NCI-H345 treated with DMSO at 0.1 percent for 48 hours (cell line): ENCODE data around the gene PPP1R16B.
"Not testable (repeated sequence)": the region's sequence is repeated elsewhere in the genome, so short reads cannot be mapped to it uniquely, and the experiment has no call there.

Source experiments
- DNase-seq: peaks from one replicate; lab custom pipeline; 2025; ENCODE audit not compliant: unreplicated experiment; lab: John Stamatoyannopoulos, UW

PPP1R16B gene

DNA sequence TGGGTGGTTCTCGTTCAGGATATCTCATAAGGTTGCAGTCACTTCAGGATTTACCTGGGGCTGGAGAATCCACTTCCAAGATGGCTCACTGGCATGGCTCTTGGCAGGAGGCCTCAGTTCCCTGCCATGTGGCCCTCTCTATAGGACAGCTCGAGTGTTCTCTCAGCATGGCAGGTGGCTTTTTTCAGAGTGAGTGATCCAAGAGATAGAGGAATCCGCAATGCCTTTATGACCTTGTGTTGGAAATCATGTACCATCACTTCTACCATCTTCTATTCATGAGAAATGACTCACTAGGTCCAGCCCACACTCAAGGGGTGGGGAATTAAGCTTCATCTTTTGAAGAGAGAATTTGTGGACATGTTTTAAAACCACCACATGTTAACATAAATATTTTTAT, 37.8 kb downstream of the PPP1R16B start:
- no peak for DNase-seq

DNA sequence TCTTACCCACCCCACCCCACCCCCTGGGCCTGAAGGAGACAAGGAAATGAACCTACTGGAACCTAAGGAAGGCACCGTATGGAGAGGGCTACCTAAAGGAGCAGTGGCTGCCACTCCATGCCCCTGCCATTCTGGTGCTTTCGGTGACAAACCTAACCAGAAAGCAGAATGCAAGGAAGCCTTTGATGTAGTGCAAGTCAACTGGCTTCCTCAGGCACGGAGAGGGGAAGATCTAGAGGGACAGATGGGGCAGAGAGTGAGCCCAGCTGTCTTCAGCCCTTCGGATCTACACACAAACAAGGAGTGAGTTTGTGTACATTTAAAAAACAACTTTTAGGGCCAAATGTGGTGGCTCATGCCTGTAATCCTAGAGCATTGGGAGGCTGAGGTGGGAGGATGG, 39.5 kb downstream of the PPP1R16B start:
- no peak for DNase-seq

DNA sequence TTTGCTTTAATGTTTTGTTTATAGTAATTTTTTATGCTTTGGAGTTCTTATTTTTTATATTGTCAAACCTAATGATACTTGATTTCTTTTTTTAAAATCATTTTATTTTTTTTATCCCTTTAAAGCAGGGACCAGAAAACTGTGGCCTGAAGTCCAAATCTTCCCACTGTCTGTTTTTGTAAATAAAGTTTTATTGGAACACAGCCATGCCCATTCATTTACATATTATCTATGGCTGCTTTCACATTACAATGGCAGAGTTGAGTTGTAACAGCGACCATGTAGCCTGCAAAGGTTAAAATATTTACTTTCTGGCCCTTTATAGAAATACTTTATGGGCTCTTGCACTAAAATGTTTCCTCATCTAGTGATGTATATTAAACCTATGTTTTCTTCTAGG, 42.3 kb downstream of the PPP1R16B start:
- DNase-seq = no peak

- DNase-seq = no peak
Observed at GRCh38 chr20:38853759-38854158, 48.3 kb downstream of the PPP1R16B start.

DNA sequence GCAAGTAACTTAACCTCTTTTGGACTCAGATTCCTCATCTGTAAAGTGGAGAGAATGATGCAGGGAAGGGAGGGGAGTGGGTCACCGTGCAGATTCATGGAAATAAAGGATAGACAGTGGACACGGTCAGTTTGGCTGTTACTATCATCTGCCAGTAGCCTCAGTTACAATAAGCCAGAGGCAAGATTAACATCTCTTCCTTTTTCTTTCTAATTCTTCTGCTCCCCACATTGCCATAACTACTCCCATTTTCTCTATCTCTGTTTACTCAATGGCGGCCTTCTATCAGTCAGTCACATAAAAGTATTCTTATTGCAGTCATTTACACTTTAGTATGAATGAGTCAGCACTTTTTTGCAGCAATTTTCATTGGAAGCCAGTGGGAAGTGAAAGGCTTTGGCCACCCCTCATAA, 49.2 kb downstream of the PPP1R16B start:
- DNase-seq = no peak

GRCh38 chr20:38855356-38855755, 49.9 kb downstream of the PPP1R16B start:
- DNase-seq = peak; percentile 96

DNA sequence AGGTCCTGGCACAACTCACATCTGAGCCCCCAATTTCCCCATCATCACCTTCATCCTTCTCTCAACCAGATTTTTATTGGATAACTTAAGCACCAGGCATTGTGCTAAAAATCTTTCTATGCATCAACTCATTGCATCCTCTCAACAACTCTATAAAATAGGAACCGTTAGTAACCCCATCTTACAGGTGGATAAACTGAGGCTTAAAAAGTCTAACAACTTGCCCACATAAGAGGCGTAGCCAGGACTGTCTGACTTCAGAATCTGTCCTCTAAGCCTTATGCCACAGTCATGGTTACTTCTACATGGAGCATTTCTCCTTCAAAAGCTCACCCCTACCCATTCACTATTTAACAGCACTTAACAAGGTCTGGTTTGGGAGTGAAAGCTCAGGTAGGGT, 51.1 kb downstream of the PPP1R16B start:
- DNase-seq = no peak

DNA sequence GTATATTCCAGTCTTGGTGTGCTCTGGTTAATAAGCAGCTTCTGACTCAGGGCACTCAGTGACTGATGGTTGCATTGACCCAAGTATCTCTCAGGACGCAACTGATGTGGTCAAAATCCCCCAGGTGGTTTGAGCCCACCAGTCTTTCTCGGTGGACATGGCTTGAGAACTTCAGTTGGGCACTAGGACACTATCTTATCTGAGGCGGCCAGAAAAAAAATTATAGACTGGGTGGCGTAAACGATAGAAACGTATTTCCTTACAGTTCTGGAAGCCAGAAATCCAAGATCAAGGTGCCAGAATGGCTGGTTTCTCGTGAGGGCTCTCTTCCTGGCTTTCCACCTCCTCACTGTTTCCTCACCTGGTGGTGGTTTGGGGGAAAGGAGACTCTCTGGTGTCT, 52.2 kb downstream of the PPP1R16B start:
- no peak for DNase-seq

- DNase-seq = no peak
Observed at GRCh38 chr20:38859070-38859690, 53.7 kb downstream of the PPP1R16B start.

DNA sequence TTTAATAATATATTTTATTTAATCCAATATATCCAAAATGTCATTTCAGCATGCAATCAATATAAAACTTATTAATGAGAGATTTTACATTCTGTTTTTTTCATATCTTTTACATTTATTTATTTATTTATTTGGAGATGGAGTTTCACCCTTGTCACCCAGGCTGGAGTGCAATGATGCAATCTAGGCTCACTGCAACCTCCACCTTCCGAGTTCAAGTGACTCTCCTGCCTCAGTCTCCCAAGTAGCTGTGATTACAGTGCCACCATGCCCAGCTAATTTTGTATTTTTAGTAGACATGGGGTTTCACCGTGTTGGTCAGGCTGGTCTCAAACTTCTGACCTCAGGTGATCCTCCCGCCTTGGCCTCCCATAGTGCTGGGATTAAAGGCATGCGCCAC, 54.4 kb downstream of the PPP1R16B start:
- DNase-seq = not testable (repeated sequence)

DNA sequence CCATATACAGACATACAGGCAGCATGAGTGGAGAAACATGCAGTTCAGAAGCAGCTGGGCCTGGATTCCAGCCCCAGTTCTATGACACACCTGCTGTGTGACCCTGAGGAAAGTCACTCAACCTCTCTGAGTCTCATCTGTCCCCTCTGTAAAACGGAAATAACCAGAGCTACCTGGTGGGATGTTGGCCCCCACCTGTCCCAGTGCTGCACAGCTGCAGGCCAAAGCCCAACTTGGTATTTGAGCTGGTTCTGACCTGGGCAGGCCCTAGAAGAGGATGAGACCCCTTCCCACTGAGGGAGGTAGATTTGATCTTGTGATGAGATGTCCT, 55.5 kb downstream of the PPP1R16B start:
- no peak for DNase-seq

DNA sequence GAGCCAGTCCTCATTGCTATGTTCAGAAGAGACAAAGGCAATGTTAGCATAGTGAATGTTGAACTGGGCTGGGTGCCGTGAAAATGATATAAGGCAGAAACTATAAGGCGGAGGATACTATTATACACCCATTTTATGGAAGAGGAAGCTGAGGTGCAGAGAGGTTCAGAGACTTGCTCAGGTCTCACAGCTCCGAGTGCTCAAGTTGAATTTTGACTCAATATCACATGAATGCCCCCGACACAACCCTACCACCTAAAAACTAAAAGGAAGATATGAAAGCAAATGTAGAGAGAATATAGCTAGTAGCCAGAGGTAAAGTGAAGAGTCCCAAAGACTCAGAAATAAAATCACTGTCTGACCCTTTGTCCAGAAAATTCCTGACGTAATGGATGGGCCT, 56.7 kb downstream of the PPP1R16B start:
- no peak for DNase-seq

DNA sequence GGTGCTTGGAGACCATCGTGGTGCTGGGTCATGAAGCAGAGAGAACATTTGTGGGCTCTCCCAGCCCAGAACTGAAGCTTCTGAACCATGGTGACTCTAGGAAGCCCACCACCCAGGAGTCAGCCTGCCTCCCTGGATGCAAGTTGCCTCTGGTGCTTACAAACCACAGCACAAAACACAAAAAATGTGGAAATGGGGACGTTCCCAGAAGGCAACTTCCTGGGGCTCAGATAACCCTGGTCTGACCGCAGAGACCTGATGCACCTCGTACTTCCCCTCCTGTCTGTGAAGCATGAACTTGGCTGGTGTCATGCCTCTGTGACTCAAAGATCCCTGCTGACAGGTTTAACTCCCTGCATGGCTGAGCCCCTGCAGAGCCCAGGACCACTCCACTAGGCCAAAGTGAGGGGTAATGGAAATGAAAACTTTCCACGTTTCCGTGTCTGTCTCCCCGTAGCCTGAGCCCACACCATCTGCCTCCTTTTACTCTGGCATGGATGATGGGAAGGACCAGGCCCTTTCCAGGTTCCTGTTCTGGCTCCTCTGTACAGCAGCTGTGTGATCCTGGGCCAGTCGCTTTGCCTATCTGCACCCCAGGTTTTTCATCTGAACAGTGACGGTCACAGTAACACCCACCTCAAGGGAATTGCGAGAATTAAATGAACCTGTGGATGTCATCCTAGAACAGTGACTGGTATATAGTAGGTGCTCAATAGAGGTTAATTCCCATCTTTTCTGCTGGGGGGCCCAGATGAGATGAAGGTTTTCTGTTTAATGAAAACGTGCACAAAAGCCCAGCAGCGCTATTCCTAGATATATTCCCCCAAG, 57.7 kb downstream of the PPP1R16B start:
- no peak for DNase-seq

GRCh38 chr20:38864662-38865061, 59.2 kb downstream of the PPP1R16B start:
- no peak for DNase-seq

- DNase-seq = no peak
Observed at GRCh38 chr20:38866265-38867061, 61.0 kb downstream of the PPP1R16B start.

DNA sequence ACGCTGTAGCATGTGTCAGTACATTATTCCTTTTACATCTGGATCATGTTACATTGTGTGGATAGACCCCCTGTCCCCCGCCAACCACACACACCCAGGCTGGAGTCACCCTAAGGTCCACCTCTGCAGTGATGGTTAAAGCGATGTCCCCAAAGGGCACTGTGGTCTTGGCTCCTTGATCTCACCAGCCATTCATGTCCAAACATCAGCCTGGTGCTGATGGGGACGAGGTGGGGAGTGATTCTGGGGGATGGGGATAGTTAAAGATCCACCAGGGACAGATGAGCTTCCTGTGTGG, 61.5 kb downstream of the PPP1R16B start:
- no peak for DNase-seq

DNA sequence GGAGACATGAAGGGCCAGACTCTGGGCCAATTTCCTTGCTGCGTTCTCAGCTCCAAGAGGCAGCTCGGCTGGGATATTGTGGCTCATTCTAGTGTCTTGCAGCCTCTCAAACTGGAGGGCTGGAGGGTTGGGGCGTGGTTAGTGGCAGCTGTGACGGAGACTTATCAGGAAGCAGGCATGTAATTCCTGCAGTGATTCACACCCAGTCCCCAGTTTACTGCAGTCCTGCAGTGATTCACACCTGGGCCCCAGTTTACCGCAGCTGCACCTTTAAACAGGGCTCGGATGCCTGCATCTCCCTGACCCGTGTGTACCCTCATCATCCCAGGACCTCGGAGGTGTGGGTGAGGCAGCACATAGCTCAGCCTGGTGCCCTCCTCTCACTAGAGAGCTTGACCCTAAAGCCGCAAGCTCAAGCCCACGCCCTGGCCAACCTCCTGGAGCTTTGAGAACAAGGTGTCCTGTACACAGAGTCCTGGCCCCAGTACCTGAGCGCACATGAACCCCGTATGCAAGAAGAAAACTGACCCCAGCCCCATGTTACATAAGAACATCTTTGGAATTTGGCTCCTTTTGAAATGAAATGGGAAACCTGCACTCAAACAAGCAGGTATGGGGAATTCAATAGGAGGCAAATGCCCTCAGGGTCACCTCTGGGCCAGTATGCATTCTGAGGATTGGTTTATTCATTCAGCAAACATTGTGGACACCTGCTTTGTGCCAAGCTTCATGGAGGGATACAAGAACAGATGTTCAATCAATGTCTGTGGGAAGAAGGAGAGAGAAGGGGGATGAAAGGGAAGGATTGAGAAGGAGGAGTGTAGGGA, 65.4 kb downstream of the PPP1R16B start:
- DNase-seq = no peak

- no peak for DNase-seq
Observed at GRCh38 chr20:38871560-38871953, 66.1 kb downstream of the PPP1R16B start.

DNA sequence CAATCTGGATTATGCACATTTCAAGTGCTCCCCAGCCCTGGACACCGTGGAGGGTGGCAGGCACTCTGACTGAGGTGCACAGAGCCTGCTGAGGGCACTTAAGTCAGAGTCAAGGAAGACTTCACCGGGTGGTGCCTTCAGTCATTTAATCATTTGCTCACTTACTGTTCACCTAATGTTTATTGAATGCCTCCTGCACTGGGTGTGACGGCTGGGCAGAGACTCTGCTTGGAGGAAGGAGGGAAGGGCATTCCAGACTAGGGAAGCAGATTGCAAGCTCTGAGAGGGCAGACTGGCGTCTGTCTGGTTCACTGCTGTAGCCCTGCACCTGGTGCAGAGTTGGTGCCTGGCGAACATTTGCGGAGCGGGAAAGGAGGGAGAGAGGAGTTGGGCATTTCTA, 66.5 kb downstream of the PPP1R16B start:
- DNase-seq = no peak

- no peak for DNase-seq
Observed at GRCh38 chr20:38872491-38873049, 67.1 kb downstream of the PPP1R16B start.

- no peak for DNase-seq
Observed at GRCh38 chr20:38873050-38873581, 67.6 kb downstream of the PPP1R16B start.
